HEK293 (cell line): ENCODE data around the gene CPNE9.

Source experiments
- EGR2 ChIP-seq: fragments of 450-650 bp; formaldehyde crosslinking; IDR thresholded peaks from 2 replicates; pipeline ENCODE4 v1.5.1; 2016; ENCODE audit warnings: low read depth, missing biosample characterization, missing genetic modification characterization
- GLIS2 ChIP-seq: fragments of 450-650 bp; formaldehyde crosslinking; IDR thresholded peaks from 2 replicates; pipeline ENCODE4 v1.5.1; 2016; ENCODE audit warnings: missing biosample characterization, missing genetic modification characterization
- KLF10 ChIP-seq: fragments of 450-650 bp; IDR thresholded peaks from 2 replicates; pipeline ENCODE4 v1.5.1; 2018; ENCODE audit warnings: missing biosample characterization, mild to moderate bottlenecking, missing genetic modification characterization
- MYNN ChIP-seq: fragments of 450-650 bp; formaldehyde crosslinking; IDR thresholded peaks from 2 replicates; pipeline ENCODE4 v1.5.1; 2016; ENCODE audit warnings: missing biosample characterization, missing genetic modification characterization, borderline replicate concordance
- RBAK ChIP-seq: fragments of 450-650 bp; formaldehyde crosslinking; IDR thresholded peaks from 2 replicates; pipeline ENCODE4 v1.5.1; 2016; ENCODE audit warnings: missing biosample characterization, missing genetic modification characterization
- ZNF202 ChIP-seq: fragments of 450-650 bp; formaldehyde crosslinking; IDR thresholded peaks from 2 replicates; pipeline ENCODE4 v1.5.1; 2016; ENCODE audit warnings: missing biosample characterization, missing genetic modification characterization, borderline replicate concordance
- ZNF214 ChIP-seq: fragments of 450-650 bp; formaldehyde crosslinking; IDR thresholded peaks from 2 replicates; pipeline ENCODE4 v1.5.1; 2017; ENCODE audit warnings: missing biosample characterization, mild to moderate bottlenecking, missing genetic modification characterization, borderline replicate concordance
- ZNF223 ChIP-seq: fragments of 450-650 bp; formaldehyde crosslinking; IDR thresholded peaks from 2 replicates; pipeline ENCODE4 v1.5.1; 2016; ENCODE audit warnings: missing biosample characterization, missing genetic modification characterization
- ZNF274 ChIP-seq, 2 experiments: fragments of 200-500 bp in 1 of 2; fragments of 450-650 bp in 1 of 2; sonication (Bioruptor generic) in 1 of 2; formaldehyde crosslinking in 1 of 2; IDR thresholded peaks; 2 replicates each; pipeline versions ENCODE4 v1.5.1 to v1.6.1; 2014 to 2016; ENCODE audit warnings: borderline replicate concordance in 1 of 2, inconsistent platforms in 1 of 2, low read length in 1 of 2, missing biosample characterization in 1 of 2, missing genetic modification characterization in 1 of 2
- ZNF354C ChIP-seq: fragments of 450-650 bp; formaldehyde crosslinking; IDR thresholded peaks from 2 replicates; pipeline ENCODE4 v1.5.1; 2016; ENCODE audit warnings: missing biosample characterization, missing genetic modification characterization, low read depth, borderline replicate concordance
- ZNF426 ChIP-seq: fragments of 450-650 bp; formaldehyde crosslinking; IDR thresholded peaks from 2 replicates; pipeline ENCODE4 v1.5.1; 2017; ENCODE audit warnings: missing biosample characterization, missing genetic modification characterization, mild to moderate bottlenecking, inconsistent platforms, moderate library complexity
- ZNF530 ChIP-seq: fragments of 450-650 bp; formaldehyde crosslinking; IDR thresholded peaks from 2 replicates; pipeline ENCODE4 v1.5.1; 2016; ENCODE audit warnings: low read depth, missing biosample characterization, missing genetic modification characterization
- ZNF610 ChIP-seq: fragments of 450-650 bp; formaldehyde crosslinking; IDR thresholded peaks from 2 replicates; pipeline ENCODE4 v1.5.1; 2016; ENCODE audit warnings: missing biosample characterization, missing genetic modification characterization, borderline replicate concordance
- ZNF792 ChIP-seq: fragments of 450-650 bp; formaldehyde crosslinking; IDR thresholded peaks from 2 replicates; pipeline ENCODE4 v1.5.1; 2016; ENCODE audit warnings: missing biosample characterization, missing genetic modification characterization
- TF ChIP-seq, protein P1 (sequence below): fragments of 450-650 bp; formaldehyde crosslinking; IDR thresholded peaks from 2 replicates; pipeline ENCODE4 v1.5.1; 2016; ENCODE audit warnings: missing biosample characterization, missing genetic modification characterization
- TF ChIP-seq, protein P2 (sequence below): fragments of 450-650 bp; formaldehyde crosslinking; IDR thresholded peaks from 2 replicates; pipeline ENCODE4 v1.5.1; 2016; ENCODE audit warnings: missing biosample characterization, missing genetic modification characterization
- TF ChIP-seq, protein P3 (sequence below): fragments of 450-650 bp; formaldehyde crosslinking; IDR thresholded peaks from 2 replicates; pipeline ENCODE4 v1.5.1; 2016; ENCODE audit warnings: missing biosample characterization, missing genetic modification characterization, borderline replicate concordance
- TF ChIP-seq, protein P4 (sequence below): fragments of 450-650 bp; formaldehyde crosslinking; IDR thresholded peaks from 2 replicates; pipeline ENCODE4 v1.5.1; 2016; ENCODE audit warnings: missing biosample characterization, missing genetic modification characterization
- TF ChIP-seq, protein P5 (sequence below): fragments of 450-650 bp; IDR thresholded peaks from 2 replicates; pipeline ENCODE4 v1.5.1; 2018; ENCODE audit warnings: missing biosample characterization, missing genetic modification characterization
- TF ChIP-seq, protein P6 (sequence below): fragments of 450-650 bp; formaldehyde crosslinking; conservative IDR thresholded peaks from 2 replicates; pipeline ENCODE4 v1.5.1; 2016; ENCODE audit warnings: low read depth, missing biosample characterization, missing genetic modification characterization
- TF ChIP-seq, protein P7 (sequence below): fragments of 450-650 bp; formaldehyde crosslinking; optimal IDR thresholded peaks from 2 replicates; pipeline ENCODE3; 2016; ENCODE audit warnings: missing biosample characterization, mild to moderate bottlenecking, missing genetic modification characterization

CPNE9 gene

DNA sequence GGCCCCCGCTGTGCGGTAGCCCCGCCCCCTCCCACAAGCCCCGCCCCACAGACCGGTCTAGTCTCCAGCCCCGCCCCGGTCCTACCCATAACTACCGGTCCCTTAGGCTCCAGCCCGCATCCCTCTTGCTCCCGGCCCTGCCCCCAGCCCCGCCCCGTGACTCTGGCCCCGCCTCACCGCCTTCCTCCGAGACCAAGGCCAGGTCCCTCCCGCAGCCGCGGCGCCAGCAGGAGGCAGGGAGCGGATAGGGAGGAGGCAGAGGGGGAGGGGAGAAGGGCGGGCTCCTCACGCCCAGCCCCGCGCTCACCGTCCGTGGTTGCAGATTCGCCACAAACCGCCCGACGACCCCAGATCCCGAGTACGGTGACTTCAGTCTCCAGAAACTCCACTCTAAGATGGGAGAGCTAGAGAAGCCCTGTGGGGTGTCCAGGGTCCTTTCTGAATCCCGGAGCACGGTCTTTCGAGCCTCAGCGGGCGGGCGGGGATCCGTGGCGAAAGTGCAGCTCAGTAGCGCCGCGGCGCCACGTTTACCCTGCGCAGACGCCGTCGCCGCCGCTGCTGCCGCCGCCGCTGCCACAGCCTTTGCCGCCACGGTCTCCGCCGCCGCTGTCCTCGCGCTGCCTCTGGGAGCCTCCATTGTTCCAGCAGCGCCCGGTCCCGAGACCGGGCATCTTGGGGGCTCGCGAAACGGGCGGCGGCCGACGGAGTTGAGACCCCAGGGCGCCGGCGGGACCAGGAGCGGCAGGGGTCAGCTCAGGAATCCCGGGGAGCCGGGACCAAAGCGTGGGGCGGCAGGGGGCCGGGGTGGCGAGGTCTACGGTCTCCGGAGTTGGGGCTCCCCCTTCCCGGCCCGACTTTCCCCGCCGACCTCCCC is 27.8 kb downstream of the CPNE9 start, which contains the start of gene BRPF1 (continued):
- TF ChIP-seq, protein P1, sequence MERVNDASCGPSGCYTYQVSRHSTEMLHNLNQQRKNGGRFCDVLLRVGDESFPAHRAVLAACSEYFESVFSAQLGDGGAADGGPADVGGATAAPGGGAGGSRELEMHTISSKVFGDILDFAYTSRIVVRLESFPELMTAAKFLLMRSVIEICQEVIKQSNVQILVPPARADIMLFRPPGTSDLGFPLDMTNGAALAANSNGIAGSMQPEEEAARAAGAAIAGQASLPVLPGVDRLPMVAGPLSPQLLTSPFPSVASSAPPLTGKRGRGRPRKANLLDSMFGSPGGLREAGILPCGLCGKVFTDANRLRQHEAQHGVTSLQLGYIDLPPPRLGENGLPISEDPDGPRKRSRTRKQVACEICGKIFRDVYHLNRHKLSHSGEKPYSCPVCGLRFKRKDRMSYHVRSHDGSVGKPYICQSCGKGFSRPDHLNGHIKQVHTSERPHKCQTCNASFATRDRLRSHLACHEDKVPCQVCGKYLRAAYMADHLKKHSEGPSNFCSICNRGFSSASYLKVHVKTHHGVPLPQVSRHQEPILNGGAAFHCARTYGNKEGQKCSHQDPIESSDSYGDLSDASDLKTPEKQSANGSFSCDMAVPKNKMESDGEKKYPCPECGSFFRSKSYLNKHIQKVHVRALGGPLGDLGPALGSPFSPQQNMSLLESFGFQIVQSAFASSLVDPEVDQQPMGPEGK (tag by site-specific recombination) = peak; percentile 95
- TF ChIP-seq ZNF610 (peak; percentile 92), EGR2 (peak; percentile 70), ZNF214 (no peak), MYNN (peak; percentile 56; the same call in 1 of the 2 replicates), GLIS2 (tag by site-specific recombination) (peak; percentile 88), ZNF792 (no peak), KLF10 (peak; percentile 93), ZNF530 (tag by site-specific recombination) (no peak), RBAK (tag by site-specific recombination) (no peak), ZNF354C (no peak), ZNF274 (IDR thresholded peaks at IDR 0.05; ENCODE audit: low read length) (no peak), ZNF274 (tag by site-specific recombination; IDR thresholded peaks at IDR 0.05; ENCODE audit: borderline replicate concordance) (no peak), ZNF426 (tag by site-specific recombination) (no peak), ZNF223 (peak; percentile 25; the same call in 1 of the 2 replicates), ZNF202 (no peak)
- TF ChIP-seq, protein P2, sequence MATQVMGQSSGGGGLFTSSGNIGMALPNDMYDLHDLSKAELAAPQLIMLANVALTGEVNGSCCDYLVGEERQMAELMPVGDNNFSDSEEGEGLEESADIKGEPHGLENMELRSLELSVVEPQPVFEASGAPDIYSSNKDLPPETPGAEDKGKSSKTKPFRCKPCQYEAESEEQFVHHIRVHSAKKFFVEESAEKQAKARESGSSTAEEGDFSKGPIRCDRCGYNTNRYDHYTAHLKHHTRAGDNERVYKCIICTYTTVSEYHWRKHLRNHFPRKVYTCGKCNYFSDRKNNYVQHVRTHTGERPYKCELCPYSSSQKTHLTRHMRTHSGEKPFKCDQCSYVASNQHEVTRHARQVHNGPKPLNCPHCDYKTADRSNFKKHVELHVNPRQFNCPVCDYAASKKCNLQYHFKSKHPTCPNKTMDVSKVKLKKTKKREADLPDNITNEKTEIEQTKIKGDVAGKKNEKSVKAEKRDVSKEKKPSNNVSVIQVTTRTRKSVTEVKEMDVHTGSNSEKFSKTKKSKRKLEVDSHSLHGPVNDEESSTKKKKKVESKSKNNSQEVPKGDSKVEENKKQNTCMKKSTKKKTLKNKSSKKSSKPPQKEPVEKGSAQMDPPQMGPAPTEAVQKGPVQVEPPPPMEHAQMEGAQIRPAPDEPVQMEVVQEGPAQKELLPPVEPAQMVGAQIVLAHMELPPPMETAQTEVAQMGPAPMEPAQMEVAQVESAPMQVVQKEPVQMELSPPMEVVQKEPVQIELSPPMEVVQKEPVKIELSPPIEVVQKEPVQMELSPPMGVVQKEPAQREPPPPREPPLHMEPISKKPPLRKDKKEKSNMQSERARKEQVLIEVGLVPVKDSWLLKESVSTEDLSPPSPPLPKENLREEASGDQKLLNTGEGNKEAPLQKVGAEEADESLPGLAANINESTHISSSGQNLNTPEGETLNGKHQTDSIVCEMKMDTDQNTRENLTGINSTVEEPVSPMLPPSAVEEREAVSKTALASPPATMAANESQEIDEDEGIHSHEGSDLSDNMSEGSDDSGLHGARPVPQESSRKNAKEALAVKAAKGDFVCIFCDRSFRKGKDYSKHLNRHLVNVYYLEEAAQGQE (tag by site-specific recombination) = peak; percentile 75
- TF ChIP-seq, protein P3, sequence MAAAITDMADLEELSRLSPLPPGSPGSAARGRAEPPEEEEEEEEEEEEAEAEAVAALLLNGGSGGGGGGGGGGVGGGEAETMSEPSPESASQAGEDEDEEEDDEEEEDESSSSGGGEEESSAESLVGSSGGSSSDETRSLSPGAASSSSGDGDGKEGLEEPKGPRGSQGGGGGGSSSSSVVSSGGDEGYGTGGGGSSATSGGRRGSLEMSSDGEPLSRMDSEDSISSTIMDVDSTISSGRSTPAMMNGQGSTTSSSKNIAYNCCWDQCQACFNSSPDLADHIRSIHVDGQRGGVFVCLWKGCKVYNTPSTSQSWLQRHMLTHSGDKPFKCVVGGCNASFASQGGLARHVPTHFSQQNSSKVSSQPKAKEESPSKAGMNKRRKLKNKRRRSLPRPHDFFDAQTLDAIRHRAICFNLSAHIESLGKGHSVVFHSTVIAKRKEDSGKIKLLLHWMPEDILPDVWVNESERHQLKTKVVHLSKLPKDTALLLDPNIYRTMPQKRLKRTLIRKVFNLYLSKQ (tag by site-specific recombination) = 0 out of 2 replicates have a peak, but pooled peaks have one; percentile 74
- TF ChIP-seq, protein P4, sequence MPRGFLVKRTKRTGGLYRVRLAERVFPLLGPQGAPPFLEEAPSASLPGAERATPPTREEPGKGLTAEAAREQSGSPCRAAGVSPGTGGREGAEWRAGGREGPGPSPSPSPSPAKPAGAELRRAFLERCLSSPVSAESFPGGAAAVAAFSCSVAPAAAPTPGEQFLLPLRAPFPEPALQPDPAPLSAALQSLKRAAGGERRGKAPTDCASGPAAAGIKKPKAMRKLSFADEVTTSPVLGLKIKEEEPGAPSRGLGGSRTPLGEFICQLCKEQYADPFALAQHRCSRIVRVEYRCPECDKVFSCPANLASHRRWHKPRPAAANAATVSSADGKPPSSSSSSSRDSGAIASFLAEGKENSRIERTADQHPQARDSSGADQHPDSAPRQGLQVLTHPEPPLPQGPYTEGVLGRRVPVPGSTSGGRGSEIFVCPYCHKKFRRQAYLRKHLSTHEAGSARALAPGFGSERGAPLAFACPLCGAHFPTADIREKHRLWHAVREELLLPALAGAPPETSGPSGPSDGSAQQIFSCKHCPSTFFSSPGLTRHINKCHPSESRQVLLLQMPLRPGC (tag by site-specific recombination) = peak; percentile 96
- TF ChIP-seq, protein P5, sequence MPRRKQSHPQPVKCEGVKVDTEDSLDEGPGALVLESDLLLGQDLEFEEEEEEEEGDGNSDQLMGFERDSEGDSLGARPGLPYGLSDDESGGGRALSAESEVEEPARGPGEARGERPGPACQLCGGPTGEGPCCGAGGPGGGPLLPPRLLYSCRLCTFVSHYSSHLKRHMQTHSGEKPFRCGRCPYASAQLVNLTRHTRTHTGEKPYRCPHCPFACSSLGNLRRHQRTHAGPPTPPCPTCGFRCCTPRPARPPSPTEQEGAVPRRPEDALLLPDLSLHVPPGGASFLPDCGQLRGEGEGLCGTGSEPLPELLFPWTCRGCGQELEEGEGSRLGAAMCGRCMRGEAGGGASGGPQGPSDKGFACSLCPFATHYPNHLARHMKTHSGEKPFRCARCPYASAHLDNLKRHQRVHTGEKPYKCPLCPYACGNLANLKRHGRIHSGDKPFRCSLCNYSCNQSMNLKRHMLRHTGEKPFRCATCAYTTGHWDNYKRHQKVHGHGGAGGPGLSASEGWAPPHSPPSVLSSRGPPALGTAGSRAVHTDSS (tag by site-specific recombination) = peak; percentile 55
- TF ChIP-seq, protein P6, sequence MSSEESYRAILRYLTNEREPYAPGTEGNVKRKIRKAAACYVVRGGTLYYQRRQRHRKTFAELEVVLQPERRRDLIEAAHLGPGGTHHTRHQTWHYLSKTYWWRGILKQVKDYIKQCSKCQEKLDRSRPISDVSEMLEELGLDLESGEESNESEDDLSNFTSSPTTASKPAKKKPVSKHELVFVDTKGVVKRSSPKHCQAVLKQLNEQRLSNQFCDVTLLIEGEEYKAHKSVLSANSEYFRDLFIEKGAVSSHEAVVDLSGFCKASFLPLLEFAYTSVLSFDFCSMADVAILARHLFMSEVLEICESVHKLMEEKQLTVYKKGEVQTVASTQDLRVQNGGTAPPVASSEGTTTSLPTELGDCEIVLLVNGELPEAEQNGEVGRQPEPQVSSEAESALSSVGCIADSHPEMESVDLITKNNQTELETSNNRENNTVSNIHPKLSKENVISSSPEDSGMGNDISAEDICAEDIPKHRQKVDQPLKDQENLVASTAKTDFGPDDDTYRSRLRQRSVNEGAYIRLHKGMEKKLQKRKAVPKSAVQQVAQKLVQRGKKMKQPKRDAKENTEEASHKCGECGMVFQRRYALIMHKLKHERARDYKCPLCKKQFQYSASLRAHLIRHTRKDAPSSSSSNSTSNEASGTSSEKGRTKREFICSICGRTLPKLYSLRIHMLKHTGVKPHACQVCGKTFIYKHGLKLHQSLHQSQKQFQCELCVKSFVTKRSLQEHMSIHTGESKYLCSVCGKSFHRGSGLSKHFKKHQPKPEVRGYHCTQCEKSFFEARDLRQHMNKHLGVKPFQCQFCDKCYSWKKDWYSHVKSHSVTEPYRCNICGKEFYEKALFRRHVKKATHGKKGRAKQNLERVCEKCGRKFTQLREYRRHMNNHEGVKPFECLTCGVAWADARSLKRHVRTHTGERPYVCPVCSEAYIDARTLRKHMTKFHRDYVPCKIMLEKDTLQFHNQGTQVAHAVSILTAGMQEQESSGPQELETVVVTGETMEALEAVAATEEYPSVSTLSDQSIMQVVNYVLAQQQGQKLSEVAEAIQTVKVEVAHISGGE = peak; percentile 64
- TF ChIP-seq, protein P7, sequence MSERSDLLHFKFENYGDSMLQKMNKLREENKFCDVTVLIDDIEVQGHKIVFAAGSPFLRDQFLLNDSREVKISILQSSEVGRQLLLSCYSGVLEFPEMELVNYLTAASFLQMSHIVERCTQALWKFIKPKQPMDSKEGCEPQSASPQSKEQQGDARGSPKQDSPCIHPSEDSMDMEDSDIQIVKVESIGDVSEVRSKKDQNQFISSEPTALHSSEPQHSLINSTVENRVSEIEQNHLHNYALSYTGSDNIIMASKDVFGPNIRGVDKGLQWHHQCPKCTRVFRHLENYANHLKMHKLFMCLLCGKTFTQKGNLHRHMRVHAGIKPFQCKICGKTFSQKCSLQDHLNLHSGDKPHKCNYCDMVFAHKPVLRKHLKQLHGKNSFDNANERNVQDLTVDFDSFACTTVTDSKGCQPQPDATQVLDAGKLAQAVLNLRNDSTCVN (tag by site-specific recombination) = peak; percentile 90
